Loucy (cell line): ENCODE data around the gene CACNA1H.

Source experiments
- CTCF ChIP-seq: fragments of 200-600 bp; sonication (generic); conservative IDR thresholded peaks from 2 replicates; pipeline ENCODE4 v1.5.1; 2014; ENCODE audit warnings: mild to moderate bottlenecking, antibody characterized with exemption, low read length
- EZH2phosphoT487 ChIP-seq: fragments of 200-600 bp; IDR thresholded peaks from 2 replicates; pipeline ENCODE4 v1.6.1; 2018; ENCODE audit warnings: antibody characterized with exemption, mild to moderate bottlenecking, moderate library complexity, borderline replicate concordance

DNA sequence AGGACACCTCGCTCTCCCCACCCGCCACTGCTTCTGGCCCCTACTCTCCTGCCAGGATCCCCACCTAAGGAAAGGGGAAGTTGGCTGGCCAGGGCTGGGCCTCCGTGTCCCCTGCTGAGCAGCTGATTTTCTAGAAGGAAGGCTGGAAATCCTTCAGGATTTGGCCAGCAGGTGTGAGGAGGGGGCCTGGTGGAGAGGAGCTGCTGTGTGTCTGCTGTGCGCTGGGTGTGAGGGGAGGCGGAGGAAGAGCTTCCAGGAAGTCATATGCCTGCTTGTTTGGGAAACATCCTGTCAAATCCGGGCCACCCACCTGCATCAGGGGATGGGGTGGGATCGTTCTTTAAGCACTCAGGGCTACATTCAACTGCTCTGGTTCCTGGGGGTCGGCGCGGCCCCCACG, 43.6 kb downstream of the CACNA1H start:
- TF ChIP-seq CTCF (no peak), EZH2phosphoT487 (no peak)
